ENCODE results near the gene RIMKLB. TPM values are rescaled to one million over a fixed set of nuclear protein-coding genes. Genes with fewer than 3 reads are reported as not detected.

The RIMKLB gene
- polyA plus RNA-seq, 2 of the 4 experiments (the other 2 are of a cell fraction) = 21.0 to 43.8 TPM

- no peak for DNase-seq (ENCODE audit: low read depth in 1 of 2, low spot score in 1 of 2)
- Histone ChIP-seq H3K27ac (no peak overlapping the region), H3K4me1 (no peaks in the 10 kb centered on the region), H3K4me2 (no peak overlapping the region), H3K9me3 (no peaks in the 10 kb centered on the region), H3K4me3 (no peak overlapping the region)
- TF ChIP-seq ZSCAN20 (CRISPR knock-in tag; IDR thresholded peaks at IDR 0.05) (no peak), CEBPB (IDR thresholded peaks at IDR 0.05) (no peak), TFCP2L1 (CRISPR knock-in tag; IDR thresholded peaks at IDR 0.05) (no peak), RFX5 (IDR thresholded peaks at IDR 0.05) (no peak), ATOH8 (CRISPR knock-in tag; IDR thresholded peaks at IDR 0.05; ENCODE audit: low read depth) (no peak), POLR2AphosphoS2 (conservative IDR thresholded peaks at IDR 0.05; ENCODE audit: low read length) (no peak), RNF2 (IDR thresholded peaks at IDR 0.05; ENCODE audit: borderline replicate concordance, low read depth) (no peak), BHLHE40 (IDR thresholded peaks at IDR 0.05; ENCODE audit: low read depth, low read length) (no peak), MAX (IDR thresholded peaks at IDR 0.05) (no peak), KDM5A (IDR thresholded peaks at IDR 0.05) (no peak), HMGXB4 (CRISPR knock-in tag; IDR thresholded peaks at IDR 0.05; ENCODE audit: borderline replicate concordance) (no peak)
- FAIRE-seq = no peak
- 71% methylated on average over 3 of the region's 3 CpGs for WGBS (ENCODE audit: missing lambda C conversion rate)
- CTCF ChIA-PET = interaction anchor here (1.1 to 1.3 kb wide), 2 partner anchors 121 to 272 kb away, joined by 3 to 4 read pairs; no protein-coding TSS in a partner anchor
- no peak for ATAC-seq
- POLR2A ChIA-PET = no interaction called here
Measured at GRCh38 chr12:8816448-8817050, 118.8 kb downstream of the RIMKLB start.

GRCh38 chr12:8817856-8818255 is 120.1 kb downstream of the RIMKLB start:
- FAIRE-seq (no peak), DNase-seq (ENCODE audit: low read depth in 1 of 2, low spot score in 1 of 2) (no peak), ATAC-seq (no peak)
- H3K4me2 ChIP-seq = no peak overlapping the region
- TF ChIP-seq ZSCAN20 (CRISPR knock-in tag; IDR thresholded peaks at IDR 0.05) (no peak), RARB (CRISPR knock-in tag; IDR thresholded peaks at IDR 0.05) (no peak), BCL3 (IDR thresholded peaks at IDR 0.05) (no peak)
- ChIA-PET CTCF (interaction anchor here (1.7 to 2.2 kb wide), 2 partner anchors 72 to 209 kb away, joined by 4 to 6 read pairs; no protein-coding TSS in a partner anchor), POLR2A (no interaction called here)
- 90% methylated on average over 1 of the region's 1 CpG for WGBS (ENCODE audit: missing lambda C conversion rate)
- H3K4me1 ChIP-seq = no peaks in the 10 kb centered on the region
- no peaks in the 10 kb centered on the region for H3K9me3 ChIP-seq
- H3K4me3 ChIP-seq = no peak overlapping the region
- no peak overlapping the region for H3K27ac ChIP-seq

GRCh38 chr12:8818526-8818925 is 120.7 kb downstream of the RIMKLB start:
- no peak for TF ChIP-seq EP300 (IDR thresholded peaks at IDR 0.05)
- TF ChIP-seq BHLHE40 (IDR thresholded peaks at IDR 0.05; ENCODE audit: low read depth, low read length) = no peak
- TF ChIP-seq POLR2A (IDR thresholded peaks at IDR 0.05; ENCODE audit: low read length) = no peak
- no peak for TF ChIP-seq TFCP2L1 (CRISPR knock-in tag; IDR thresholded peaks at IDR 0.05)
- no peak for TF ChIP-seq CHD2 (IDR thresholded peaks at IDR 0.05; ENCODE audit: low read length, partially characterized antibody)
- TF ChIP-seq KDM5A (IDR thresholded peaks at IDR 0.05) = no peak
- TF ChIP-seq POLR2AphosphoS2 (conservative IDR thresholded peaks at IDR 0.05; ENCODE audit: low read length) = no peak
- no peak for TF ChIP-seq KDM1A (IDR thresholded peaks at IDR 0.05; ENCODE audit: low read depth)
- TF ChIP-seq HOXA7 (CRISPR knock-in tag; IDR thresholded peaks at IDR 0.05) = no peak
- TF ChIP-seq HOXB13 (CRISPR knock-in tag; IDR thresholded peaks at IDR 0.05; ENCODE audit: low read depth) = no peak
- no peak for TF ChIP-seq RARB (CRISPR knock-in tag; IDR thresholded peaks at IDR 0.05)
- no peak overlapping the region for H3K4me2 ChIP-seq
- DNase-seq (ENCODE audit: low read depth in 1 of 2, low spot score in 1 of 2) (no peak), ATAC-seq (no peak), FAIRE-seq (no peak)
- ChIA-PET CTCF (interaction anchor here (0.6 to 2.2 kb wide), 3 partner anchors 72 to 209 kb away, joined by 4 to 6 read pairs (median 4); no protein-coding TSS in a partner anchor), POLR2A (no interaction called here)
- no peaks in the 10 kb centered on the region for H3K9me3 ChIP-seq
- 15% methylated on average over 2 of the region's 2 CpGs for WGBS (ENCODE audit: missing lambda C conversion rate)
- no peaks in the 10 kb centered on the region for H3K4me1 ChIP-seq
- no peak overlapping the region for H3K4me3 ChIP-seq
- H3K27ac ChIP-seq = no peak overlapping the region

Measured in A549 (cell line).